Hepatocyte (in vitro differentiated cells): ENCODE results near the gene FDCSP.
"Not testable (repeated sequence)": the region's sequence is repeated elsewhere in the genome, so short reads cannot be mapped to it uniquely, and the experiment has no call there.

Experiments
- CTCF ChIP-seq: fragments of 200-600 bp; sonication (generic); IDR thresholded peaks from 2 replicates; pipeline ENCODE4 v1.5.1; 2016; ENCODE audit warnings: antibody characterized with exemption, mild to moderate bottlenecking; ENCODE audit not compliant: poor library complexity
- EZH2phosphoT487 ChIP-seq: fragments of 200-600 bp; sonication (generic); IDR thresholded peaks from one replicate; pipeline ENCODE4 v1.6.1; 2018; ENCODE audit warnings: antibody characterized with exemption, mild to moderate bottlenecking, low read depth, moderate library complexity; ENCODE audit not compliant: unreplicated experiment, severe bottlenecking

- TF ChIP-seq CTCF, EZH2phosphoT487: not testable (repeated sequence)
Measured at GRCh38 chr4:70221389-70221788, 4.5 kb upstream of the FDCSP start.
